WTC11 (cell line): ENCODE results near the gene POPDC3. TPM values are rescaled to one million over a fixed set of nuclear protein-coding genes. Genes with fewer than 3 reads are reported as not detected.
A peak's percentile ranks its signal among the peaks of the same experiment; 100 is the strongest.

Experiments
- ATAC-seq: fragments of 200-7000 bp; cut with Tn5 transposase; 2 replicates; pipeline ENCODE4 v1.10.0; 2021; ENCODE audit warnings: mild to moderate bottlenecking, moderate library complexity
- CTCF ChIA-PET: fragments of 300-600 bp; sonication (Branson Sonifier 250); formaldehyde crosslinking; loops from one replicate; lab custom pipeline; 2021; ENCODE audit warnings: antibody characterized with exemption; lab: Charles Lee
- POLR2A ChIA-PET: fragments of 350-600 bp; sonication (Branson Sonifier 250); formaldehyde crosslinking; loops from one replicate; lab custom pipeline; 2021; ENCODE audit warnings: antibody characterized with exemption; lab: Charles Lee
- DNase-seq: peaks from one replicate; pipeline ENCODE4 v3.0.0; 2021; ENCODE audit warnings: low spot score
- H3K27ac Mint-ChIP-seq: 2 replicates; pipeline ENCODE4 v1.8.0; 2021; ENCODE audit warnings: mixed read lengths
- H3K27me3 Mint-ChIP-seq: 2 replicates; pipeline ENCODE4 v1.8.0; 2021; ENCODE audit warnings: low read depth, mild to moderate bottlenecking, moderate library complexity, mixed read lengths
- H3K36me3 Mint-ChIP-seq: 2 replicates; pipeline ENCODE4 v1.8.0; 2021; ENCODE audit warnings: mixed read lengths
- H3K4me1 Mint-ChIP-seq: 2 replicates; pipeline ENCODE4 v1.8.0; 2022; ENCODE audit warnings: mixed read lengths
- H3K4me3 Mint-ChIP-seq: 2 replicates; pipeline ENCODE4 v1.8.0; 2021; ENCODE audit warnings: mild to moderate bottlenecking, moderate library complexity, mixed read lengths
- H3K9me3 Mint-ChIP-seq: 2 replicates; pipeline ENCODE4 v1.8.0; 2021; ENCODE audit warnings: mixed read lengths
- ETV6 ChIP-seq: sonication (generic); formaldehyde crosslinking; IDR thresholded peaks from 2 replicates; pipeline ENCODE4 v1.8.1; 2022; ENCODE audit warnings: mild to moderate bottlenecking, missing genetic modification reagents
- MYBL2 ChIP-seq: sonication (generic); formaldehyde crosslinking; IDR thresholded peaks from 2 replicates; pipeline ENCODE4 v1.8.1; 2023; ENCODE audit warnings: mild to moderate bottlenecking, moderate library complexity, missing genetic modification reagents
- OVOL2 ChIP-seq: fragments of 250-450 bp; sonication (Bioruptor Pico); IDR thresholded peaks from 2 replicates; pipeline ENCODE4 v1.9.0; 2021; ENCODE audit warnings: mild to moderate bottlenecking, borderline replicate concordance
- SP1 ChIP-seq: sonication (generic); formaldehyde crosslinking; conservative IDR thresholded peaks from 2 replicates; pipeline ENCODE4 v1.8.1; 2022; ENCODE audit warnings: missing genetic modification reagents
- TP53 ChIP-seq: sonication (generic); formaldehyde crosslinking; IDR thresholded peaks from 2 replicates; pipeline ENCODE4 v1.8.1; 2023; ENCODE audit warnings: mild to moderate bottlenecking, missing genetic modification reagents
- ZBTB21 ChIP-seq: sonication (generic); formaldehyde crosslinking; IDR thresholded peaks from 2 replicates; pipeline ENCODE4 v1.8.1; 2023; ENCODE audit warnings: mild to moderate bottlenecking, missing genetic modification reagents, borderline replicate concordance
- ZNF263 ChIP-seq: sonication (generic); formaldehyde crosslinking; IDR thresholded peaks from 2 replicates; pipeline ENCODE4 v1.8.1; 2022; ENCODE audit warnings: low read depth, mild to moderate bottlenecking, moderate library complexity, missing genetic modification reagents
- ZNF423 ChIP-seq: fragments of 250-450 bp; sonication (Bioruptor Pico); IDR thresholded peaks from 2 replicates; pipeline ENCODE4 v2.1.2; 2022; ENCODE audit warnings: mild to moderate bottlenecking, moderate library complexity
- total RNA-seq: library from RNA; stranded (reverse); gene quantifications from 3 replicates; pipeline ENCODE4 v1.2.3, GENCODE V29; 2021
- TF ChIP-seq, protein P1 (sequence below): fragments of 200-600 bp; IDR thresholded peaks from 2 replicates; pipeline ENCODE4 v1.8.0; 2022; ENCODE audit warnings: antibody characterized with exemption
- TF ChIP-seq, protein P2 (sequence below): sonication (generic); formaldehyde crosslinking; IDR thresholded peaks from 2 replicates; pipeline ENCODE4 v1.8.1; 2022; ENCODE audit warnings: missing genetic modification reagents, borderline replicate concordance
- TF ChIP-seq, protein P3 (sequence below): sonication (generic); formaldehyde crosslinking; IDR thresholded peaks from 2 replicates; pipeline ENCODE4 v1.8.1; 2023; ENCODE audit warnings: mild to moderate bottlenecking, missing genetic modification reagents, moderate library complexity
- TF ChIP-seq, protein P4 (sequence below): sonication (generic); formaldehyde crosslinking; conservative IDR thresholded peaks from 2 replicates; pipeline ENCODE4 v1.8.1; 2022; ENCODE audit warnings: mild to moderate bottlenecking, missing genetic modification reagents
- TF ChIP-seq, protein P5 (sequence below): fragments of 250-450 bp; sonication (Bioruptor Pico); IDR thresholded peaks from 2 replicates; pipeline ENCODE4 v1.9.0; 2021; ENCODE audit warnings: moderate library complexity, mild to moderate bottlenecking, inconsistent platforms, borderline replicate concordance
- TF ChIP-seq, protein P6 (sequence below): sonication (generic); formaldehyde crosslinking; IDR thresholded peaks from 2 replicates; pipeline ENCODE4 v1.8.0; 2023; ENCODE audit warnings: missing genetic modification reagents, mild to moderate bottlenecking, borderline replicate concordance
- TF ChIP-seq, protein P7 (sequence below): fragments of 250-450 bp; sonication (Bioruptor Pico); IDR thresholded peaks from 2 replicates; pipeline ENCODE4 v1.9.0; 2021; ENCODE audit warnings: mild to moderate bottlenecking

Gene POPDC3
- total RNA-seq, 1 experiment from 2014 or later, result 2.7 TPM

DNA sequence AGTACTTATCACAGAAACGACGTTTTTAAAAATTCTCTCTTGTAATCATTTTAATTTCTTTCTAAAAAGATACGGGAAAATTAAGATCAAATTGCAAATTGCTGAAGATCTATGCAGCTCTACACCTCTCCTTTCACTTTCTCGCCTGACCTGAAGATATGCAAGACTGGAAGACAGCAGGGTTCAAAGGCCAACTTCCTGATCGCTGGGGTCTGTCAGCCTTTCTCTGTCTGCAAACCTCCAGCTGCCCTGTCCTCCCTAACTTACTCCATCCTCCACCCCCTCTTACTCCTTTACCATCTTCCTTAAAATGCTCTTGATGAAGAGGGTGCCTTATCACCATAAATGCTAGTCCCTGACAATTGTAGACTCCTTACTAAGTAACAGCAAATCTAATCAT is 63.7 kb downstream of the POPDC3 start:
- Mint-ChIP-seq H3K9me3 (no peaks in the 10 kb centered on the region), H3K4me3 (no peak overlapping the region), H3K27me3 (no peaks in the 10 kb centered on the region), H3K36me3 (no peaks in the 10 kb centered on the region), H3K27ac (no peak overlapping the region), H3K4me1 (peaks cover 5% of the 10 kb centered on the region)
- TF ChIP-seq ETV6 (CRISPR knock-in tag) (no peak), SP1 (no peak), TP53 (CRISPR knock-in tag) (no peak), ZNF263 (CRISPR knock-in tag) (no peak), ZBTB21 (no peak), ZNF423 (no peak), OVOL2 (CRISPR knock-in tag) (no peak), MYBL2 (CRISPR knock-in tag) (no peak)
- TF ChIP-seq, protein P1, sequence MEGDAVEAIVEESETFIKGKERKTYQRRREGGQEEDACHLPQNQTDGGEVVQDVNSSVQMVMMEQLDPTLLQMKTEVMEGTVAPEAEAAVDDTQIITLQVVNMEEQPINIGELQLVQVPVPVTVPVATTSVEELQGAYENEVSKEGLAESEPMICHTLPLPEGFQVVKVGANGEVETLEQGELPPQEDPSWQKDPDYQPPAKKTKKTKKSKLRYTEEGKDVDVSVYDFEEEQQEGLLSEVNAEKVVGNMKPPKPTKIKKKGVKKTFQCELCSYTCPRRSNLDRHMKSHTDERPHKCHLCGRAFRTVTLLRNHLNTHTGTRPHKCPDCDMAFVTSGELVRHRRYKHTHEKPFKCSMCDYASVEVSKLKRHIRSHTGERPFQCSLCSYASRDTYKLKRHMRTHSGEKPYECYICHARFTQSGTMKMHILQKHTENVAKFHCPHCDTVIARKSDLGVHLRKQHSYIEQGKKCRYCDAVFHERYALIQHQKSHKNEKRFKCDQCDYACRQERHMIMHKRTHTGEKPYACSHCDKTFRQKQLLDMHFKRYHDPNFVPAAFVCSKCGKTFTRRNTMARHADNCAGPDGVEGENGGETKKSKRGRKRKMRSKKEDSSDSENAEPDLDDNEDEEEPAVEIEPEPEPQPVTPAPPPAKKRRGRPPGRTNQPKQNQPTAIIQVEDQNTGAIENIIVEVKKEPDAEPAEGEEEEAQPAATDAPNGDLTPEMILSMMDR, result no peak
- TF ChIP-seq, protein P2, sequence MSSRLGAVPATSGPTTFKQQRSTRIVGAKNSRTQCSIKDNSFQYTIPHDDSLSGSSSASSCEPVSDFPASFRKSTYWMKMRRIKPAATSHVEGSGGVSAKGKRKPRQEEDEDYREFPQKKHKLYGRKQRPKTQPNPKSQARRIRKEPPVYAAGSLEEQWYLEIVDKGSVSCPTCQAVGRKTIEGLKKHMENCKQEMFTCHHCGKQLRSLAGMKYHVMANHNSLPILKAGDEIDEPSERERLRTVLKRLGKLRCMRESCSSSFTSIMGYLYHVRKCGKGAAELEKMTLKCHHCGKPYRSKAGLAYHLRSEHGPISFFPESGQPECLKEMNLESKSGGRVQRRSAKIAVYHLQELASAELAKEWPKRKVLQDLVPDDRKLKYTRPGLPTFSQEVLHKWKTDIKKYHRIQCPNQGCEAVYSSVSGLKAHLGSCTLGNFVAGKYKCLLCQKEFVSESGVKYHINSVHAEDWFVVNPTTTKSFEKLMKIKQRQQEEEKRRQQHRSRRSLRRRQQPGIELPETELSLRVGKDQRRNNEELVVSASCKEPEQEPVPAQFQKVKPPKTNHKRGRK (CRISPR knock-in tag), result no peak
- TF ChIP-seq, protein P3, sequence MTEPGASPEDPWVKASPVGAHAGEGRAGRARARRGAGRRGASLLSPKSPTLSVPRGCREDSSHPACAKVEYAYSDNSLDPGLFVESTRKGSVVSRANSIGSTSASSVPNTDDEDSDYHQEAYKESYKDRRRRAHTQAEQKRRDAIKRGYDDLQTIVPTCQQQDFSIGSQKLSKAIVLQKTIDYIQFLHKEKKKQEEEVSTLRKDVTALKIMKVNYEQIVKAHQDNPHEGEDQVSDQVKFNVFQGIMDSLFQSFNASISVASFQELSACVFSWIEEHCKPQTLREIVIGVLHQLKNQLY (CRISPR knock-in tag), result no peak
- TF ChIP-seq, protein P4, sequence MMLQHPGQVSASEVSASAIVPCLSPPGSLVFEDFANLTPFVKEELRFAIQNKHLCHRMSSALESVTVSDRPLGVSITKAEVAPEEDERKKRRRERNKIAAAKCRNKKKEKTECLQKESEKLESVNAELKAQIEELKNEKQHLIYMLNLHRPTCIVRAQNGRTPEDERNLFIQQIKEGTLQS (CRISPR knock-in tag), result no peak
- TF ChIP-seq, protein P5, sequence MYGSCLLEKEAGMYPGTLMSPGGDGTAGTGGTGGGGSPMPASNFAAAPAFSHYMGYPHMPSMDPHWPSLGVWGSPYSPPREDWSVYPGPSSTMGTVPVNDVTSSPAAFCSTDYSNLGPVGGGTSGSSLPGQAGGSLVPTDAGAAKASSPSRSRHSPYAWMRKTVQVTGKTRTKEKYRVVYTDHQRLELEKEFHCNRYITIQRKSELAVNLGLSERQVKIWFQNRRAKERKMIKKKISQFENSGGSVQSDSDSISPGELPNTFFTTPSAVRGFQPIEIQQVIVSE, result no peak
- TF ChIP-seq, protein P6, sequence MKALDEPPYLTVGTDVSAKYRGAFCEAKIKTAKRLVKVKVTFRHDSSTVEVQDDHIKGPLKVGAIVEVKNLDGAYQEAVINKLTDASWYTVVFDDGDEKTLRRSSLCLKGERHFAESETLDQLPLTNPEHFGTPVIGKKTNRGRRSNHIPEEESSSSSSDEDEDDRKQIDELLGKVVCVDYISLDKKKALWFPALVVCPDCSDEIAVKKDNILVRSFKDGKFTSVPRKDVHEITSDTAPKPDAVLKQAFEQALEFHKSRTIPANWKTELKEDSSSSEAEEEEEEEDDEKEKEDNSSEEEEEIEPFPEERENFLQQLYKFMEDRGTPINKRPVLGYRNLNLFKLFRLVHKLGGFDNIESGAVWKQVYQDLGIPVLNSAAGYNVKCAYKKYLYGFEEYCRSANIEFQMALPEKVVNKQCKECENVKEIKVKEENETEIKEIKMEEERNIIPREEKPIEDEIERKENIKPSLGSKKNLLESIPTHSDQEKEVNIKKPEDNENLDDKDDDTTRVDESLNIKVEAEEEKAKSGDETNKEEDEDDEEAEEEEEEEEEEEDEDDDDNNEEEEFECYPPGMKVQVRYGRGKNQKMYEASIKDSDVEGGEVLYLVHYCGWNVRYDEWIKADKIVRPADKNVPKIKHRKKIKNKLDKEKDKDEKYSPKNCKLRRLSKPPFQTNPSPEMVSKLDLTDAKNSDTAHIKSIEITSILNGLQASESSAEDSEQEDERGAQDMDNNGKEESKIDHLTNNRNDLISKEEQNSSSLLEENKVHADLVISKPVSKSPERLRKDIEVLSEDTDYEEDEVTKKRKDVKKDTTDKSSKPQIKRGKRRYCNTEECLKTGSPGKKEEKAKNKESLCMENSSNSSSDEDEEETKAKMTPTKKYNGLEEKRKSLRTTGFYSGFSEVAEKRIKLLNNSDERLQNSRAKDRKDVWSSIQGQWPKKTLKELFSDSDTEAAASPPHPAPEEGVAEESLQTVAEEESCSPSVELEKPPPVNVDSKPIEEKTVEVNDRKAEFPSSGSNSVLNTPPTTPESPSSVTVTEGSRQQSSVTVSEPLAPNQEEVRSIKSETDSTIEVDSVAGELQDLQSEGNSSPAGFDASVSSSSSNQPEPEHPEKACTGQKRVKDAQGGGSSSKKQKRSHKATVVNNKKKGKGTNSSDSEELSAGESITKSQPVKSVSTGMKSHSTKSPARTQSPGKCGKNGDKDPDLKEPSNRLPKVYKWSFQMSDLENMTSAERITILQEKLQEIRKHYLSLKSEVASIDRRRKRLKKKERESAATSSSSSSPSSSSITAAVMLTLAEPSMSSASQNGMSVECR, result no peak
- POLR2A ChIA-PET, result no interaction called here
- DNase-seq (no peak), ATAC-seq (peak; percentile 55; the same call in 1 of the 2 replicates)
- CTCF ChIA-PET, result interaction anchor here (1.0 to 1.2 kb wide), 3 partner anchors 28 to 287 kb away, joined by 3 to 5 read pairs (median 4); partner anchors contain the start of gene PREP

DNA sequence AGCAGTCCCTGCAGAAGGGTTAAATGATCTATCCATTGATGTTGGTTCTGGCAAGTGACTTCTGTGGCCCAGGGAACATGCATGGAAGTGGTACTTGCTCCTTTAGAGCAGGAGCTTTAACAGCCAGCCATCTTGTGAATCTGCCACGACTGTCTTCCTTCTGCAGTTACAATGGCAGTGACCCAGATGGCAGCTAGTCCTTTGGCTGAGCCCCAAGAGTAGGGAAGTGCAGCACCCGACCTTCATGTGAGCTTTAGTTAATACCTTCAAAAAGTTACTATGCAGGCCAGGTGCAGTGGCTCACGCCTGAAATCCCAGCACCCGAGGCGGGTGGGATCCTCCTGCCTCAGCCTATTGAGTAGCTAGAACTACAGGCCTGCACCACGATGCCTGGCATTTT is 66.4 kb downstream of the POPDC3 start:
- POLR2A ChIA-PET, result no interaction called here
- Mint-ChIP-seq H3K36me3 (no peaks in the 10 kb centered on the region), H3K9me3 (no peaks in the 10 kb centered on the region), H3K4me3 (no peak overlapping the region), H3K27me3 (no peaks in the 10 kb centered on the region), H3K27ac (no peak overlapping the region), H3K4me1 (peaks cover 5% of the 10 kb centered on the region)
- ATAC-seq, result no peak
- TF ChIP-seq, protein P7, sequence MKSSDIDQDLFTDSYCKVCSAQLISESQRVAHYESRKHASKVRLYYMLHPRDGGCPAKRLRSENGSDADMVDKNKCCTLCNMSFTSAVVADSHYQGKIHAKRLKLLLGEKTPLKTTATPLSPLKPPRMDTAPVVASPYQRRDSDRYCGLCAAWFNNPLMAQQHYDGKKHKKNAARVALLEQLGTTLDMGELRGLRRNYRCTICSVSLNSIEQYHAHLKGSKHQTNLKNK, result no peak
- TF ChIP-seq, all 79 proteins: peak for 0
- CTCF ChIA-PET, result interaction anchor here (0.6 to 1.8 kb wide), 3 partner anchors 159 to 290 kb away, joined by 3 to 6 read pairs (median 6); partner anchors contain the start of gene PREP
- DNase-seq, result no peak
